ENCODE results near the gene WNK3. TPM values are rescaled to one million over a fixed set of nuclear protein-coding genes. Genes with fewer than 3 reads are reported as not detected.

The WNK3 gene
- total RNA-seq, 1 donor from 2014 or later: 50.2 TPM

DNA sequence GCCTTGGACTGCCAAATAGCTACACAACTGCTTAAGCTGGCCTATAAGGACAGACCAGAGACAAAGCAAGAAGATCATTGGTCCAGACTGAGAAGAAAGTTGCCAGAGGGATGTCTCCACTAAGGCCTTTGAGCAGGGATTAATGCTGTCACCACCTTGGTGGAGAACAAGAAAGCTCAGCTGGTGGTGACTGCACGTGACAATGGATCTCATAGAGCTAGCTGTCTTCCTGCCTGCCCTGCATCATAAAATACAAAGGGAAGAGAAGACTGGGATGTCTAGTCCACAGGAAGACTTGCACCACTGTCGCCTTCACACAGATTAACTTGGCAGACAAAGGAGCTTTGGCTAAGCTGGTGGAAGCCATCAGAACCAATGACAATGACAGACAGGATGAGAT, 134.3 kb downstream of the WNK3 start:
- Histone ChIP-seq H3F3A (ENCODE audit: low read depth) (no peaks in the 10 kb centered on the region), H3K27ac (no peak overlapping the region), H4K20me1 (ENCODE audit: low read depth) (no peaks in the 10 kb centered on the region), H3K27me3 (no peaks in the 10 kb centered on the region), H3K4me2 (no peak overlapping the region), H3K9me3 (ENCODE audit: low read depth) (no peaks in the 10 kb centered on the region), H3K79me2 (ENCODE audit: low read depth) (no peaks in the 10 kb centered on the region), H3K4me3 (no peak overlapping the region), H2AFZ (replicated peaks) (no peak overlapping the region), H3K4me1 (no peaks in the 10 kb centered on the region), H3K36me3 (peaks cover under 1% of the 10 kb centered on the region), H3K9ac (no peak overlapping the region)
- Mint-ChIP-seq H3K9me3 (peaks cover 5% of the 10 kb centered on the region), H3K27me3 (ENCODE audit: insufficient read depth, low read depth) (peaks cover 3% of the 10 kb centered on the region), H3K27ac (no peak overlapping the region), H3K4me1 (no peaks in the 10 kb centered on the region), H3K36me3 (peaks cover 16% of the 10 kb centered on the region), H3K4me3 (no peak overlapping the region)
- DNase-seq (ENCODE audit: low spot score): peak; percentile 4
- TF ChIP-seq, protein P1, sequence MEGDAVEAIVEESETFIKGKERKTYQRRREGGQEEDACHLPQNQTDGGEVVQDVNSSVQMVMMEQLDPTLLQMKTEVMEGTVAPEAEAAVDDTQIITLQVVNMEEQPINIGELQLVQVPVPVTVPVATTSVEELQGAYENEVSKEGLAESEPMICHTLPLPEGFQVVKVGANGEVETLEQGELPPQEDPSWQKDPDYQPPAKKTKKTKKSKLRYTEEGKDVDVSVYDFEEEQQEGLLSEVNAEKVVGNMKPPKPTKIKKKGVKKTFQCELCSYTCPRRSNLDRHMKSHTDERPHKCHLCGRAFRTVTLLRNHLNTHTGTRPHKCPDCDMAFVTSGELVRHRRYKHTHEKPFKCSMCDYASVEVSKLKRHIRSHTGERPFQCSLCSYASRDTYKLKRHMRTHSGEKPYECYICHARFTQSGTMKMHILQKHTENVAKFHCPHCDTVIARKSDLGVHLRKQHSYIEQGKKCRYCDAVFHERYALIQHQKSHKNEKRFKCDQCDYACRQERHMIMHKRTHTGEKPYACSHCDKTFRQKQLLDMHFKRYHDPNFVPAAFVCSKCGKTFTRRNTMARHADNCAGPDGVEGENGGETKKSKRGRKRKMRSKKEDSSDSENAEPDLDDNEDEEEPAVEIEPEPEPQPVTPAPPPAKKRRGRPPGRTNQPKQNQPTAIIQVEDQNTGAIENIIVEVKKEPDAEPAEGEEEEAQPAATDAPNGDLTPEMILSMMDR (IDR thresholded peaks at IDR 0.05): no peak
- TF ChIP-seq EZH2phosphoT487 (IDR thresholded peaks at IDR 0.05) (no peak), EZH2 (IDR thresholded peaks at IDR 0.05) (no peak)

DNA sequence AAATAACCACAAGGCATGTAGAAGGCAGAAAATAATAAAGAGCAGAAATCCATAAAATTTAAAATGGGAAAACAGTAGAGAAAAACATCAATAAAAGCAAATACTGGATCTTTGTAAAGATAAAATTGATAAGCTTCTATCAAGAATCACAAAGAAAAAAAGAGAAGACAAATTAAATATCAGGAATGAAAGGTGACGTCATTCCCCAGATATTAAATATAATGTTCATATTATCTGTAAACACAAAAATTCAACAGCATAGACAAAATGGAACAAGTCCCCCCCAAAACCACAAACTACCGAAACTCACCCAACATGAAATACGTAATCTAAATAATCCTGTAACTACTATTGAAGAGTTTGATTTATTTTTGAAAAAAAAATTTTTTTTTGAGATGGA, 144.2 kb downstream of the WNK3 start:
- no peak overlapping the region for H3K4me3 Mint-ChIP-seq
- peaks cover 22% of the 10 kb centered on the region for H3K9me3 Mint-ChIP-seq
- no peaks in the 10 kb centered on the region for H3F3A ChIP-seq (ENCODE audit: low read depth)
- no peak overlapping the region for H3K4me2 ChIP-seq
- H3K27me3 ChIP-seq: no peaks in the 10 kb centered on the region
- H3K27ac Mint-ChIP-seq: no peak overlapping the region
- TF ChIP-seq EZH2phosphoT487 (IDR thresholded peaks at IDR 0.05) (no peak), EZH2 (IDR thresholded peaks at IDR 0.05) (no peak)
- TF ChIP-seq, protein P1 (IDR thresholded peaks at IDR 0.05): no peak
- H3K27ac ChIP-seq: no peak overlapping the region
- H3K4me1 Mint-ChIP-seq: no peaks in the 10 kb centered on the region
- H3K36me3 ChIP-seq: no peaks in the 10 kb centered on the region
- no peaks in the 10 kb centered on the region for H3K4me1 ChIP-seq
- DNase-seq (ENCODE audit: low spot score): no peak
- H3K79me2 ChIP-seq (ENCODE audit: low read depth): no peaks in the 10 kb centered on the region
- peaks cover 9% of the 10 kb centered on the region for H3K36me3 Mint-ChIP-seq
- no peak overlapping the region for H3K4me3 ChIP-seq
- no peak overlapping the region for H3K9ac ChIP-seq
- no peaks in the 10 kb centered on the region for H4K20me1 ChIP-seq (ENCODE audit: low read depth)
- no peak overlapping the region for H2AFZ ChIP-seq (replicated peaks)
- H3K9me3 ChIP-seq (ENCODE audit: low read depth): no peaks in the 10 kb centered on the region
- no peaks in the 10 kb centered on the region for H3K27me3 Mint-ChIP-seq (ENCODE audit: insufficient read depth, low read depth)

GRCh38 chrX:54208531-54208930, 149.3 kb downstream of the WNK3 start:
- Histone ChIP-seq H3K4me3 (no peak overlapping the region), H3F3A (ENCODE audit: low read depth) (no peaks in the 10 kb centered on the region), H2AFZ (replicated peaks) (no peak overlapping the region), H3K4me2 (no peak overlapping the region), H4K20me1 (ENCODE audit: low read depth) (no peaks in the 10 kb centered on the region), H3K9me3 (ENCODE audit: low read depth) (peaks cover 3% of the 10 kb centered on the region), H3K27me3 (no peaks in the 10 kb centered on the region), H3K79me2 (ENCODE audit: low read depth) (no peaks in the 10 kb centered on the region), H3K36me3 (no peaks in the 10 kb centered on the region), H3K9ac (no peak overlapping the region), H3K4me1 (no peaks in the 10 kb centered on the region), H3K27ac (no peak overlapping the region)
- Mint-ChIP-seq H3K27me3 (ENCODE audit: insufficient read depth, low read depth) (no peaks in the 10 kb centered on the region), H3K36me3 (peaks cover 2% of the 10 kb centered on the region), H3K27ac (no peak overlapping the region), H3K4me1 (no peaks in the 10 kb centered on the region), H3K4me3 (no peak overlapping the region), H3K9me3 (peaks cover 6% of the 10 kb centered on the region)
- DNase-seq (ENCODE audit: low spot score): no peak
- TF ChIP-seq EZH2 (IDR thresholded peaks at IDR 0.05) (no peak), EZH2phosphoT487 (IDR thresholded peaks at IDR 0.05) (no peak)
- TF ChIP-seq, protein P1 (IDR thresholded peaks at IDR 0.05): no peak
